ENCODE measurements around the gene TXN2.
"Not testable (repeated sequence)": the region's sequence is repeated elsewhere in the genome, so short reads cannot be mapped to it uniquely, and the experiment has no call there.

GRCh38 chr22:36424466-36424865 lies 57.0 kb downstream of the TXN2 start:
- TF ChIP-seq POLR2AphosphoS5 (IDR thresholded peaks at IDR 0.05); CTCF (IDR thresholded peaks at IDR 0.05); POLR2A (IDR thresholded peaks at IDR 0.05; ENCODE audit: low read depth); EP300 (IDR thresholded peaks at IDR 0.05): not testable (repeated sequence)

All from esophagus muscularis mucosa (tissue), 4 donors.